GM21786 (cell line): ENCODE data around the gene EGR1.
"Not testable (repeated sequence)": the region's sequence is repeated elsewhere in the genome, so short reads cannot be mapped to it uniquely, and the experiment has no call there.

Experiments used
- ATAC-seq: cut with Tn5 transposase; IDR thresholded peaks from one replicate; pipeline ENCODE4 v1.9.1; 2021; ENCODE audit not compliant: unreplicated experiment

EGR1 gene

DNA sequence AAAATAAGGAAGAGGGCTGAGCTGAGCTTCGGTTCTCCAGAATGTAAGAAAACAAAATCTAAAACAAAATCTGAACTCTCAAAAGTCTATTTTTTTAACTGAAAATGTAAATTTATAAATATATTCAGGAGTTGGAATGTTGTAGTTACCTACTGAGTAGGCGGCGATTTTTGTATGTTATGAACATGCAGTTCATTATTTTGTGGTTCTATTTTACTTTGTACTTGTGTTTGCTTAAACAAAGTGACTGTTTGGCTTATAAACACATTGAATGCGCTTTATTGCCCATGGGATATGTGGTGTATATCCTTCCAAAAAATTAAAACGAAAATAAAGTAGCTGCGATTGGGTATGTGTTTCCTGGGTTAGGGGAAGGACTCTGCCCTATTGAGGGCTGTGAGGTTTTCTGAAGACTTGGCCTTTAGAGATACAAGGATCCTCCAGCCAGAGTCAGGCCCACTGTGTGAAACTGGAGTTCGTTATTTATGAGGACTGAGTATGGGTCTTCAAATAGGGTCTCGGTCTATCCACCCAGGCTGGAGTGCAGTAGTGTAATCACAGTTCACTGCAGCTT is 3.8 kb downstream of the EGR1 start:
- ATAC-seq = no peak

GRCh38 chr5:138469540-138470321 is 4.5 kb downstream of the EGR1 start:
- ATAC-seq = no peak

- no peak for ATAC-seq
Measured at GRCh38 chr5:138470322-138471051, 5.2 kb downstream of the EGR1 start.

DNA sequence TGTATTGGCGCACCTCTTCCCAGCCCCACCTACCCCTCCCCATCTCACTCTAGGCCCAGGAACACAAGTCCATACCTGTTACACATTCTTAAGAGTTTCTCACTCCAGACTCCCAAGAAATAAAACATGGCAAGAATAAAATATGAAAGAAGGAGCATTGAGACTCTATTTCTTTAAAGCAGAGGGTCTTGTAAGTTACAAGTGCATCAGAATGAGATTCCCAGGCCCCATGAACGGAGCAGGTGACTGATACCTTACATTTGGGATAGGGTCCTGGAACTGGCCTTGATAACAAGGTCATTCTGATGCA is 5.7 kb downstream of the EGR1 start:
- ATAC-seq = no peak

GRCh38 chr5:138472353-138472752 is 7.1 kb downstream of the EGR1 start:
- ATAC-seq = no peak

DNA sequence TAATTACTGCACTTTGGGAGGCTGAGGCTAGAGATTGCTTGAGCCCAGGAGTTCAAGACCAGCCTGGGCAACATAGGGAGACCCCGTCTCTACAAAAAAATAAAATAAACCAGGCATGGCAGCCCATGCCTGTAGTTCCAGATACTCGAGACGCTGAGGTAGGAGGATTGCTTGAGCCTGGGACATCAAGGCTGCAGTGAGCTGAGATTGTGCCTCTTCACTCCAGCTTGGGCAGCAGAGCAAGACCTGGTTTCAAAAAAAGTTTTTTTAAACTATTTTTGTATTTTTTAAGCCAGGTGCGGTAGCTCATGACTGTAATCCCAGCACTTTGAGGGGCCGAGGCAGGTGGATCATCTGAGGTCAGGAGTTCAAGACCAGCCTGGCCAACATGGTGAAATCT is 7.9 kb downstream of the EGR1 start:
- not testable (repeated sequence) for ATAC-seq

DNA sequence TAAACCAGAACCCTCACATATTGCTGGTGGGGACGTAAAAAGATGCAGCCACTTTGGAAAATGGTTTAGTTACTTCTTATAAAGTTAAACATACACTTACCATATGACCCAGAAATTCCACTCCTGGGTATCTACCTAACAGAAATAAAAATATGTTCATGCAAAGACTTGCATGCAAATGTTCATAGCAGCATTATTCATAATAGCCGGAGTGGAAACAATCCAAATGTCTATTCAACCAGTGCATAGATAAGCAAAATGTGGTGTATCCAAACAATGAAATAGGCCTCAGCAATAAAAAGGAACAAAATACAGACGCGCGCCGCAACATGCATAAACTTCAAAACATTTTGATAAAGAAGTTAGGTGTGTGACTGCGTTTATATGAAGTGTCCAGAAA is 11.6 kb downstream of the EGR1 start:
- no peak for ATAC-seq

GRCh38 chr5:138482638-138483037 is 17.4 kb downstream of the EGR1 start:
- ATAC-seq = no peak

DNA sequence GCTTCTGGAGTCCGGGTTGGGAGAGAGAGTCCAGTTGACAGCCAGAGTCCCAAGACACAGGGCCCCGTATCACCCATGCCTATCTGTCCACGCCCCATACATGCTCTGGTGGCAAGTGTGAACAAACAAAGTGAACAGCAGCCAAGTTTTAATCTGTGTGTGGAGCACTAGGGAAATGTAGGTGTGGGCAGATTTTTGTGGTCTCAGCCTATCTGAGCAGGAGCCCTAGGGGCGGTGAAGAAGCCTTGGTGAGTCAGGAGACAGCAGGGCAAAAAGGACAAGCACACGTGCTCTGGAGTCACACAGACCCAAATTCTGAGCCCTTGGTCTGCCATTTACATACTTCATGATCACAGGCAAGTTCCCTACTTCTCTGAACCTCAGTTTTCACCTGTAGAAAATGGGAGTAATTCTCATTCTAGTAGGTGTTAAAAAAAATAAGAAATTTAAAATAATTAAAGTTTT is 23.2 kb downstream of the EGR1 start:
- no peak for ATAC-seq

DNA sequence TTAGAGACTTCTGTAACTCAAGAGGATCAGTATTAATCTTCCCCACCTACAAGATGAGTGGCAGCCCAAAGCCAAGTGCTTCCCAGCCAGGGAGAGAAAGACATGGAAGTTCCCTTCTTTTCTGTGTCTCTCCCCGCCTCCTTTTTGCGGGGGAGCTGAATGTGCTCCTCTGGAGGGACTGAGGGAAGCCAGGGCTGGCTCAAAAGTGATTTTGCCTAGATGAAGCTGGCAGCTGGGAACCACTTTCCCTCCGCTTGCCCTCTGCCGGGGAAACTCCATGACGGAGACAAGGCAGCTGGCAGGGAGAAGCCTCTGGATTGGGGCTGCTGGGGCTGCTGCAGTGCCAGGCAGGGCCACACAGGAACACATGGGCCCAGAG is 24.4 kb downstream of the EGR1 start:
- ATAC-seq = no peak

DNA sequence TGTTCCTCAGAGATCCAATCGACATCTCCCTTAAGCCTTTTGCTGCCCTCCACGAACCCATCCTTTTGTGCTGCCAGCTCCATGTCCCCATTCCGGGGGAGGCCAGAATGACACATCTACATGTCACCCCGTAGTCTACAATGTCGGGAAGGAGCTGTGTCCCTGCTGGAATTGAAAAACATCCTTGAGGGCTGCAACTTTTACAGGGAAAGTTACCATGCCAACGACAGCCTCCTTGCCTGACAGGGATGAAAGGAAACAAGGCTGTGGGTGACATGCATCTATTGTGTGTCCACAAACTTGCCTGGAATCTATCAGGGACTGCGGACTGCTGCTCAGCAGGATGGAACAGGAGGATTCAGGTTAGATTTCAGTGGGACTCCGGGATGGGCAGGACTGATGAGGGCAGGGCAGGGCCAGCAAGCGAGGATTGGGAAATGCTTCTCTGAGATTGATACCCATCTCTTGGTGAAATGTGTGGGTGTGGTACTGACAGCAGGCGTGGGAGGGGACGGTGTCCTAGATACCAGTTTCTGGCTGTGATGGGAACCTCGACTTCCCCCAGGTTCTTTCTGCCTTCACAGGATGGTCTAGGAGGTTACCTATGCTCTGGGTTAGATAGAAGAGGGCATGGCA is 25.5 kb downstream of the EGR1 start:
- ATAC-seq = no peak

DNA sequence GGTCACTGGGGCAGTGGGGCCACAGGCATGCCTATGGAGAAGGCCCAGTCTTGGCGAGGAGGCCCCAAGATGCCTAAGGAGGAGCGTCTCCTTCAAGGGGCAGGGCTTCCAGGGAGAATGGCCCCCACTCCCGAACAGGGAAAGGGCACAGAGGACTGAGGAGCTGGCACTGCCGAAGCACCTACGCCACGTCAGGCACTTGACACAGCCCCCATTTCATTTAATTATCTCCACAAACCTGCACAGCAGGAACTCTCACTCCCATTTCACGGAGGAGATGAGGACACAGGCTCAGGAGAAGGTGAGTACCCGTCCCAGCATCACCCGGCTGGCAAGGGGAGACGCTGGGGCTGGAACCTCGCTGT is 26.0 kb downstream of the EGR1 start:
- no peak for ATAC-seq

- ATAC-seq = peak; percentile 99
Measured at GRCh38 chr5:138491669-138492559, 26.6 kb downstream of the EGR1 start.

- ATAC-seq = no peak
Measured at GRCh38 chr5:138492560-138493045, 27.3 kb downstream of the EGR1 start.

GRCh38 chr5:138495351-138495750 is 30.1 kb downstream of the EGR1 start:
- ATAC-seq = no peak

DNA sequence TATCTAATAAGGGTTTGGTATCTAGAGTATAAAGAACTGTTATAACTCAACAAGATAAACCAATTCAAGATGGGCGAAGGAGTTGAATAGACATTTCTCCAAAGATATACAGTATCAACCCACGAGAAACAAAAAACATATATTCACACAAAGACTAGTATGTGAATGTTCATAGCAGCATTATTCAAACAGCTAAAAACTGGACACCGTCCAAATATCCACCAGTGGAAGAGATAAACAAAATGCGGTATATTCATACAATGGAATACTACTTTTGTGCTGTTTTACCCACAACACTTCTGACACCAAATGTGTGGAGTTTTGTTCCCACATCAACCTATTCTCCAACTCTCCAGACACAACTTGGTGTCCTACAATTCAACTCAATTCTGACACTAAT is 33.1 kb downstream of the EGR1 start:
- no peak for ATAC-seq

- ATAC-seq = no peak
Measured at GRCh38 chr5:138502121-138502520, 36.8 kb downstream of the EGR1 start.

DNA sequence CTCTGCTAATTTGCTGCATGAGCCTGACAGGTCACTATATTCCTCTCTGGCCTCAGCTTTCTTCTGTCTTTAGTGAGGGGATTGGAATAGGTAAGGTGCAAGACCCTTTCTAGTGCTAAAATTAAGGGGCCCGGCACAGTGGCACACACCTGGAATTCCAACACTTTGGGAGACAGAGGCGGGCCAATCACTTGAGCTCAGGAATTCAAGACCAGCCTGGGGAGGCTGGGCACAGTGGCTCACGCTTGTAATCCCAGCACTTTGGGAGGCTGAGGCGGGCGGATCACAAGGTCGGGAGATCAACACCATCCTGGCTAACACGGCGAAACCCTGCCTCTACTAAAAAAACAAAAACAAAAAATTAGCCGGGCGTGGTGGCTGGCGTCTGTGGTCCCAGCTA is 37.2 kb downstream of the EGR1 start:
- ATAC-seq = no peak

DNA sequence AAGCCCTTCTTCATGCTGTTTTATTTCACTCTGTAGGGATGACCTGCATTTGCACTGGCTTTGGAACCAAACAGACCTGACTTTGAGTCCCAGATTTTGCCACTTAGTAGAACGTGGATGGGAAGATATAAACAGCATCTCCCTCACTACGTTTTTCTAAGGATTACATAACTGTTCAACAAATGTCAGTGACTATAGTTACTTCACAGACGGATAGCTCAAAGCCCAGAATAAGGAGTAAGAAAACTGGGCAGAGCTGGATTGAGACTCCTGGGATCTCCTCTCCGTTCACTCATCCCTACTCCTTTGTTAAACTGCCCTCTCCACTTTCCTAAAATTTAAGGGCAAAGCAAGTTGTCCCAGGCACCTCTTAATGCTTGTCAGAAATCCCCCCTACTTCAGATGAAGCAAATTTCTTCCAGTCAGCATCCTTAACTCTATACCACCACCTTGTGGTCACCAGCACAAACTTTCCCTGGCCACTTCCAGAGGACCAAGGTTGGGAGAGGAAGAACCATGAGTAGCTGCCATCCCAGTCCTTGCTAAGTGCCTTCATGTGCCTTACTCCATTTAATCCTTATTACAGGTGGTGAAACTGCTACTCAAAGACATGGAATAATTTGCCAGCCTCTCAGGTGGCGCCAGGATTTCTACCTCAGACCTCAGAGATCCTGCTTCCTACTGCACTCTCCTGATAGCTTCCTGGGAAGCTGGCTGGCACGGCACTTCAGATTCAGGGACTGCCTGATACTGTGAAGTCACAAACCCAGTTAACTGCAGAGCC is 38.4 kb downstream of the EGR1 start:
- no peak for ATAC-seq

- no peak for ATAC-seq
Measured at GRCh38 chr5:138504799-138505198, 39.5 kb downstream of the EGR1 start.
